Heart right ventricle (tissue), 16 donors: ENCODE measurements around the gene PPM1A. TPM values are rescaled to one million over a fixed set of nuclear protein-coding genes. Genes with fewer than 3 reads are reported as not detected.

Experiments used
- ATAC-seq, 8 donors: fragments of 200-7000 bp; cut with Tn5 transposase; one replicate each; pipeline ENCODE4 v1.9.1; 2020; ENCODE audit warnings: mild to moderate bottlenecking in 8 of 8, moderate library complexity in 8 of 8, moderate number of reproducible peaks in 1 of 8
- DNase-seq, 2 donors: peaks; one replicate each; pipeline ENCODE4 v3.0.0-alpha.2; 2020
- H3K27ac ChIP-seq, 10 donors: fragments of 200-600 bp; sonication (generic) in 2 of 10; one replicate each; pipeline versions ENCODE4 v1.5.0 to v1.8.0; 2020 to 2022; ENCODE audit warnings: mild to moderate bottlenecking in 3 of 10
- H3K27me3 ChIP-seq, 7 donors: fragments of 200-600 bp; one replicate each; pipeline ENCODE4 v1.8.0; 2021 to 2022; ENCODE audit warnings: mild to moderate bottlenecking in 2 of 7
- H3K36me3 ChIP-seq, 9 donors: fragments of 200-600 bp; sonication (generic) in 1 of 9; one replicate each; pipeline versions ENCODE4 v1.5.0 to v1.8.0; 2020 to 2022; ENCODE audit warnings: mild to moderate bottlenecking in 2 of 9
- H3K4me1 ChIP-seq, 9 donors: fragments of 200-600 bp; sonication (generic) in 1 of 9; one replicate each; pipeline versions ENCODE4 v1.5.0 to v1.8.0; 2020 to 2022; ENCODE audit warnings: mild to moderate bottlenecking in 4 of 9
- H3K4me3 ChIP-seq, 10 donors: fragments of 200-600 bp; sonication (generic) in 2 of 10; one replicate each; pipeline versions ENCODE4 v1.5.0 to v1.8.0; 2020 to 2022; ENCODE audit warnings: mild to moderate bottlenecking in 7 of 10, moderate library complexity in 2 of 10
- H3K9me3 ChIP-seq, 11 donors: fragments of 200-600 bp in 10 of 11; sonication (generic) in 2 of 11; one replicate each; pipeline versions ENCODE4 v1.5.0 to v1.8.0; 2013 to 2022; ENCODE audit warnings: mild to moderate bottlenecking in 2 of 11, control low read depth in 1 of 11, moderate library complexity in 1 of 11
- CTCF ChIP-seq, 9 donors: fragments of 200-600 bp; sonication (generic) in 2 of 9; IDR thresholded peaks; one replicate each; pipeline versions ENCODE4 v1.5.0 to v1.8.0; 2021 to 2022; ENCODE audit warnings: antibody characterized with exemption in 9 of 9, mild to moderate bottlenecking in 5 of 9, moderate library complexity in 1 of 9
- WGBS, 2 donors: extraction: QIAGEN DNeasy Blood & Tissue Kit; methylation state at CpG; one replicate each; pipeline ENCODE4 v1.1.7; 2013; ENCODE audit warnings: inconsistent platforms in 1 of 2; 5-methylcytosine and 5-hydroxymethylcytosine counted together
- intact Hi-C, 10 donors: fragments of 100-400 bp; cut with DNase I; formaldehyde crosslinking; loops; one replicate each; pipeline versions ENCODE4 v1.11.1 to v1.14.2; 2022
- polyA plus RNA-seq, 2 donors: library from polyadenylated mRNA; stranded (reverse); fragments of 200-250 nt; gene quantifications; one replicate each; pipeline ENCODE4 v1.2.3, GENCODE V29; 2013
- total RNA-seq, 10 donors: library from RNA; stranded (reverse); fragmentation: NEBNext Ultra II Directional in 3 of 10; extraction: Animal tissue kit (Norgen Biotek cat#: 25700) in 3 of 10; gene quantifications; one replicate each; pipeline versions ENCODE4 v1.2.1 to v1.2.4, GENCODE V29; 2021 to 2023
- donor health status: Arrhythmogenic right ventricular cardiomyopathy.
- donor health status: ischemic (EF 13 %, LVEDD 7.1; RV severe dilation, severe dysfunction).
- donor health status: healthy with polysubstance abuse.
- donor health status: DM: no; HTN: yes; CAD: no.
- donor health status: DM: no; HTN: no; CAD: no.
- donor health status: ischemic (EF 25% LVEDD 6.9; RV normal size, moderate dysfunction).
- donor health status: ischemic (EF 25% LVEDD 5.7; RV mildly dilated, moderate dysfunction).
- donor health status: healthy.
- donor health status: DM: yes; HTN: yes; CAD: no.
- donor health status: Ischemic cardiomyopathy.
- donor health status: ischemic (EF 35%, LVEDD 5.7; RV mildly dilated, moderate dysfunction).
- donor health status: nonischemic (EF 11% LVEDD 7.7; RV severe dilation, severe dysfunction).
- donor health status: DM: yes; HTN: yes; CAD: no.
- donor health status: PGD.
- donor health status: ischemic (EF 29% LVEDD 5.4; RV normal size, mild dysfunction).
- donor health status: nonischemic (EF 23%, LVEDD 6.1; RV moderate dilation, normal function).

Gene PPM1A
- total and polyA plus RNA-seq, 12 donors: 27.0 to 122 (median 98.1) TPM

- TF ChIP-seq CTCF (IDR thresholded peaks at IDR 0.05): no peak
- peaks cover 0 to 5% (median 0%) of the 10 kb centered on the region in 9 donors for H3K4me1 ChIP-seq
Observed at GRCh38 chr14:60294411-60295069, 45.5 kb downstream of the PPM1A start.

GRCh38 chr14:60300019-60300418 lies 51.0 kb downstream of the PPM1A start:
- intact Hi-C loops: no loop called here

More at GRCh38 chr14:60294411-60295069, 45.5 kb downstream of the PPM1A start:
- no peak for ATAC-seq
- no peak for DNase-seq
- H3K27me3 ChIP-seq: no peaks in the 10 kb centered on the region
- H3K27ac ChIP-seq: no peak overlapping the region
- H3K36me3 ChIP-seq: peaks cover 0 to 71% (median 23%) of the 10 kb centered on the region in 9 donors
- WGBS, 2 donors: 91 to 95% methylated on average over 3 of the region's 3 CpGs
- intact Hi-C loops: no loop called here
- H3K9me3 ChIP-seq: no peaks in the 10 kb centered on the region
- no peak overlapping the region for H3K4me3 ChIP-seq

GRCh38 chr14:60301685-60302084 lies 52.7 kb downstream of the PPM1A start:
- H3K4me1 ChIP-seq: peaks cover 0 to 46% (median 33%) of the 10 kb centered on the region in 9 donors
- no peaks in the 10 kb centered on the region for H3K27me3 ChIP-seq
- peaks cover 0 to 4% (median 0%) of the 10 kb centered on the region in 11 donors for H3K9me3 ChIP-seq
- intact Hi-C loops: no loop called here
- WGBS, 2 donors: 41 to 50% methylated on average over 5 of the region's 5 CpGs
- H3K4me3 ChIP-seq: no peak overlapping the region
- no peak for DNase-seq
- peak in 5 of 8 donors; percentile 15 to 53 (median 26) for ATAC-seq
- no peak for TF ChIP-seq CTCF (IDR thresholded peaks at IDR 0.05)
- H3K36me3 ChIP-seq: peaks cover 0 to 9% (median 0%) of the 10 kb centered on the region in 9 donors
- H3K27ac ChIP-seq: peak overlapping the region in 1 of 10 donors; percentile 68

More at GRCh38 chr14:60300019-60300418, 51.0 kb downstream of the PPM1A start:
- Histone ChIP-seq H3K27me3 (no peaks in the 10 kb centered on the region), H3K4me1 (peaks cover 0 to 44% (median 33%) of the 10 kb centered on the region in 9 donors), H3K9me3 (no peaks in the 10 kb centered on the region), H3K27ac (no peak overlapping the region), H3K4me3 (no peak overlapping the region), H3K36me3 (peaks cover 0 to 18% (median 0%) of the 10 kb centered on the region in 9 donors)
- DNase-seq (no peak), ATAC-seq (no peak)
- no peak for TF ChIP-seq CTCF (IDR thresholded peaks at IDR 0.05)

- TF ChIP-seq CTCF (IDR thresholded peaks at IDR 0.05): no peak
- Histone ChIP-seq H3K36me3 (no peaks in the 10 kb centered on the region), H3K27ac (peak overlapping the region in 4 of 10 donors; percentile 17 to 68 (median 52)), H3K4me1 (peaks cover 0 to 46% (median 33%) of the 10 kb centered on the region in 9 donors), H3K27me3 (no peaks in the 10 kb centered on the region), H3K9me3 (peaks cover 0 to 4% (median 0%) of the 10 kb centered on the region in 11 donors), H3K4me3 (no peak overlapping the region)
- intact Hi-C loops: no loop called here
- ATAC-seq (no peak), DNase-seq (no peak)
- 68 to 74% methylated on average over 1 of the region's 1 CpG for WGBS, 2 donors
Observed at GRCh38 chr14:60302663-60303062, 53.6 kb downstream of the PPM1A start.
